OCI-LY1 (cell line): ENCODE measurements around the gene NFATC2IP.

ENCODE experiments used
- CTCF ChIP-seq: fragments of 200-600 bp; sonication (generic), shearing (Covaris generic); IDR thresholded peaks from 2 replicates; pipeline ENCODE4 v1.5.1; 2017; ENCODE audit warnings: mild to moderate bottlenecking, antibody characterized with exemption, low read length, moderate library complexity, mixed read lengths
- EZH2 ChIP-seq: fragments of 200-600 bp; sonication (generic), shearing (Covaris generic); IDR thresholded peaks from 2 replicates; pipeline ENCODE4 v1.8.0; 2017; ENCODE audit warnings: borderline replicate concordance, mixed run types, mild to moderate bottlenecking, antibody characterized with exemption, low read length, moderate library complexity, mixed read lengths

- TF ChIP-seq CTCF (no peak), EZH2 (no peak)
Measured at GRCh38 chr16:28938721-28939120, 12.0 kb upstream of the NFATC2IP start.
